ENCODE results near the gene GPC6. TPM values are rescaled to one million over a fixed set of nuclear protein-coding genes. Genes with fewer than 3 reads are reported as not detected.

The GPC6 gene
- total RNA-seq, 2 experiments from 2014 or later = not detected

DNA sequence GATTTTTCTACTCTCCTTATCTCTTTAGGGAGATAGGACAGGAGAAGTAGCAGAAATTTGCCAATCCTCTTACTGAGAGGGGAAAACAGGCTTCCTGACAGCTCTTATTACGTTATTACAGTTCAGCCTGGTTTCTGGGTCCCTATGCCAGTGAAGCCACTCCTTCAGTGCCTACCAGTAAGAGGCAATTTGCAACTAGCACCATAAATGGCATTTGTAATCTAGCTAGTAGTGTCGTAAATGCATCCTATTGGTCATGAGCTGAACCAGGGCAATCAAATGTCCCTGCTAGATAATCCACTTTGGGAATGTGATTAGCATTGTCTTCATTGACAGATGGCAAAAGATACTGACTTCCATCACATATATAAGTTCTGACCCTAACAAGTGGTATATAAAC lies 824.1 kb downstream of the GPC6 start:
- ChIA-PET POLR2A (interaction anchor here (0.7 kb wide), 1 partner anchor 44 kb away, joined by 3 read pairs; no protein-coding TSS in a partner anchor), CTCF (no interaction called here)

DNA sequence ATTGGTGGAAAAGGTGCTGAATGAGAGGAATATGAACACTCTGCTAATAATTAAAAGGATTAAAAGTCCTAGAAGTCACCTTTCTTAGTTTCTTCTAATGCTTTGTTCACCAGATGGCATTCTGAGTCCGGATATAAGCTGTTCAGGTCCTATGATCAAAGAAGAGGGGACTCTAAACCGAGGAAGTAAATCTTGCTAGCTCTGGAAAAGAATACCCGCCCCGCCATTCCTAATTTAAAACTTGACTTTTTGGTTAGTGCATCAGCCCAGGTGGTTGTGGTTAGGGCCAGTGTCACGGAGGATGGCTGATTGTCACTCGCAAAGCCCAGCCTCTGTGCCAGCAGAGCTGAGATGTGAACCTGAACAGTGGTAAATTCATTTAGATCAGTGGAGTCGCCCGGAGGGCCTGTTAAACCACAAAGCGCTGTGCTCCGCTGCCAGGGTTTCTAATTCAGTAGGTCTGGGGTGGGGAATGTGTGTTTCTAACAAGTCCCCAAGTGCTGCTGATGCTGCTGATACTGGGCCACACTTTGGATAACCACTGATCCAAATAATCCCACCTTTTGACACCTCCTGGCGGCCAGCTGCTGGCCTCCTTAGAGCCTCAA lies 827.5 kb downstream of the GPC6 start:
- ChIA-PET POLR2A (no interaction called here), CTCF (no interaction called here)

DNA sequence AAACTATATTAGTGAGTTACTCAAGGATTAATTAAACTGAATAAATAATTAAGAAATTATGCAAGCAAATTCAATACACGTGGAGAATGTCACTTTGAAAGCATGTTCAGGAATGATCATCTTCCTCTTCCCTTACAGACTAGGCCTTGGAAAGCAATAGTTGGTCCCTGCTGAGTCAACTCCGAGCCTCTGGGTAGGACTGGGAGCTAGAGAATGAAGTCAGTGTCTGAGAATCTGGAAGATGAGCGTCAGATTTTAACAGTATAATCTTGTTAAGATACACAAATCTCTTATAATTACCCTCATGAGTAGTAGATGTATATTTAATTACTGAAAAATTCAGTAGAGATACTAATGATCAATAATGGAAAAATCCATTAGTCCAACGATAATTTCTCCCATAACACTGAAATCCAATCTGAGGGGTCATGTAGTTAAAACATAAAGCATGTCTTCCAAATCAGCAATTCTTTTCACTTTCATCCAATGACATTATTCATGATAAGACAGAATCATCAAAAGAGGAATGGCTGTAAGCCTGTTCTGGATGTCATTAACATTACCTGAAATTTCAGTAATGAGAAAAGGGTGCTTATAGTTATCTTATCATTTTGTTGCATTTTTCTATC lies 829.9 kb downstream of the GPC6 start:
- ChIA-PET CTCF (no interaction called here), POLR2A (no interaction called here)

DNA sequence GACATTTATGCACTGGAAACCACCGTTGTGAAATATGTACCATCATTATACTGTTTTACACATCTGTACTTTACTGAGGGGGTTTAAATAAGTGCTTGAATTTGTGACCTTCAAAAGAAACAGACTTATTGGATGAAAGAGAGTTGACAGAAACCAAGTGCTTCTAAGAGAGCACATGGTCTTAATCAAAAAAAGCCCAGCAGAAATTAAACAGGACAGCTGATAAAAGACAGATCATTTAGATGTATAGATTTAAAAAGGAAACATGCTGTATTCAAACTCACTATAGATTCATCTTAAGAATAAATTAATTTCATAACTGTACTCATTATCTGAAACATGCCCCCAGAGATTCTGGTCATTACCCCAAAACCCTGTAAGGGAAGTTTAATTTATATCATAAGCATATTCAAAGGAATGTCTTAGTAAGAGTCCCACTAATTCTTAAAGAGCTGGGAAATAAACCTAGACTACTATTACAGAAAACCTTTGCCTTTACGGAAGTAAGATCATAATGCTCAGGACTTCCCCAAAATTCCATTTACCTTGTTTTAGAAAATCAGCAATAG lies 831.1 kb downstream of the GPC6 start:
- POLR2A ChIA-PET = interaction anchor here (0.6 kb wide), 1 partner anchor 906 kb away, joined by 3 read pairs; no protein-coding TSS in a partner anchor

DNA sequence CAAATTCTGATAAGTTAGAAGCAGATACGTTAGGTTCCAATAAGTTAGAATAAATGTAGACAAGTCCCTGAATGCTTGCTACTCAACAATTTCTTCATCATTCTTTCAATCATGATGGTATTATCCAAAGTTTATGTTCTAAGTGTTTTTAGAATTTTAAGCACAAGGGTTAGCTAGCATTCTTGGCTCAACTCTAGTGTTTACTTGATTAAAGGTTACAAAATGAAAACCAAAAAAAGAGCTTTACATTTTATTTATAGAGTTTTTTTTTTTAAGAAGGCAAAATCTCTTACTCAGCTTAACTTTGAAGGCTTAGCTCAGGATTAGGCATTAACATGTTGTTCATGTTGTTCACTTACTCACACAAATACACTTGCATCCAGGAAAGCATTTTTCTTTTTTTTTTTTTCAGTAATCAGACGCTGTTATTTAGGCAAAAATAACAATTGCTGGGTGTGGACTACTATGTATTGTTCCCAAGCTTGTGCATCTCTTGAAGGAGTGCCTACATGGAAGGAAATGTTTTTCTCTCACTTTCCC lies 832.3 kb downstream of the GPC6 start:
- ChIA-PET CTCF (no interaction called here), POLR2A (no interaction called here)

More for the DNA sequence above, 831.1 kb downstream of the GPC6 start:
- CTCF ChIA-PET = no interaction called here

DNA sequence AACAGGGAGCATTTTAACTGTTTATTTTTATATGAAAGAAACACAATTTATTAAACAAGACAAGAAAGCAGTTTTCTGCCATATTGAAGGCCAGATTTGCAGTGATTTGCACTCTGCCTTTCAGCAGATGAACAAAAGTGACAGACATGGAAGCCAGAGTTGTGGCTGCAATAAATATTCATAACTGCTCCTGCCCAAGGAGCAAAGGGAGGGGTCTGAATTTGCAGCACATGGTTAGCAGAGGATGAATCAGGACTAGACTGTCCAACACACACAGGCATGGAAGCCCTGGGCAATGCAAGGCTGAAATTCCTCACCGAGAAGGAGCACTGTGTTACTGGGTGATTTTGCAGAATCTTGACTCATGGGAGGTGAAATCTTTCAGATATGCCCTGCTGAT lies 834.7 kb downstream of the GPC6 start:
- ChIA-PET CTCF (no interaction called here), POLR2A (no interaction called here)

DNA sequence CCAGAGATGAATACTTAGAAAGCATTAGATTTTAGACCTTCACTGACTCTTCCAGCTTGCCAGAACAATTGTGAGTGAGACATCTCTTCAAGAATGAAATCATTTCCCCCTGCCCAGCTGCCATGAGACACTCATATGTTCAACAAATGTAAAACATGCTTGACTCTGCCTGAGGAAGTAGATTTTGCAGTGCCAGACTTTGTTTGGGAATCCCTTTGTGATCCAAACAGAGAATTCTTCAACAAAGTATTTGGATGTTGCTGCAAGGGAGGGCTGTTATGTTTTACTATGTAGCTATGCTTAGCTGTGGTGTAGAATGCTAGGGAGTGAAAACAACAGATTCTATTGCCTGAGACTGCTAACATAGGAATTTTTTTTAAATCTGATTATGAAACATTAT lies 836.5 kb downstream of the GPC6 start:
- ChIA-PET POLR2A (no interaction called here), CTCF (no interaction called here)

DNA sequence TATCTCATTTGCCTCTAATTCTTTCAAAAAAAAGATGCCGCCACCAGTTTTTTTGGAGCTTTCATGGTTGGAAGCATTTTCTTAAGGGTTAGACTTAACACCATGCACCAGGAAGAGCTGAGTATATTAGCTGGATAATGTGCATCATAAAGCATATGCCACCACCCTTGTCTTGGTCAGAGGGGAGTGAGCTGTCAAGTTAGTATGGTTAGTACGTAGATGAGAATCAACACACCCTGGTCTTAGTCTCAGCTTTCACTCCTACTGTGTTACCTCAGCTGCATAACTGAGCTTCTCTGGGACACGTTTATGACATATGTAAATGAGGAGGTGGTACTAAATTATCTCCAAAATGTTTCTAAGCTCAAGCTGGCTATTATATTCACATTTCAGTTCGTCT lies 837.2 kb downstream of the GPC6 start:
- ChIA-PET CTCF (no interaction called here), POLR2A (no interaction called here)

DNA sequence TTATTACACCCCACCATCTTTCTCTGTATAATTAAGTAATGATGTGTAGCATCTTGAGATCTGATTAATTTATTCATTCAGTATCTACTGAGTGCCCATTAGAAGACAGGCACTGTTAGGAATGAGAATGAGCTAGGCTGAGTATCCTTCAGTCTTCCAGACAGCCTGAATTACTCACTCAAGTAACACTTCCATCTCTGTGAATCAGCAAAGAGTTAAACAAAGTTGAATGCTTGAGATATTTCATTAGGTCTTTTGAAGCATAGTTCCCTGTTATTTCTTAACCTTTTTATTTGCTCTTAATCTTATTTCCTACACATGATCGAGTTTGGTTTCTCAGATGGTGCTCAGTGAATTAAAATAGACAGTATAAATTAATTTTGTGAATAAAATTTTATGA lies 839.1 kb downstream of the GPC6 start:
- CTCF ChIA-PET = no interaction called here
- POLR2A ChIA-PET = no interaction called here

DNA sequence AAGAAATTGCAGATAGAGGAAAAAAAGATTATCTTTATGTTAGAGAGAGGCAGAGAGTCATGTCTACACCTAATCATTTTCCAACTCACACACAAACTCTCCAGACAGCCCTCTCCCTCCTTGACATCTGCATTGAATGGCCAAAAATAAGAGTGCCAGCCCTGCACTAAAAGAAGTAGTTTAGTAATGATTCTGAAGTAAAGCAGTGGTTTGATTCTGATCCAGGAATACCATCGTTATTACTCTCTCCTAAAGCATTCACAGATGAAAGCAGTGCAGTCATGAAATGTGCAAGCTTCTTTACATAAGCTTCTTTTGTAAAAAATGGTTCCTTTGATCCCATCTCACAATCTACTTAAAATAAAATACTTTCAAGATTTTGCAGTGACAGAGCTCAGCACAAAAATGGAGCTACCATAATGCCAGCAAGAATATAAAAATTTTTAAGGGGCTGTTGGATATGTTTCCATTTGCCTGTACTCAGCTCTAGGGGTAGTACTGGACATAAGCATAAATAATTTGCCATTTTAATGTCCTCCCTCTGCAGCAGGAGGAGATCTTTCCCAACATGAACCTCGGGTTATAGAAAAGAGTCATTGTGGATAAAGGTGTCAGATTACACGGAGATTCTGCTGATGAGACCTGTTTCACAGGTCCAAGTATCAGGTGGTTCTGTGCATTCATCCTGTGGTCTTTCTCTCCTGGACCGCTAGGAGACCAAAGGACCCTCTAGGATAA lies 846.6 kb downstream of the GPC6 start:
- ChIA-PET CTCF (no interaction called here), POLR2A (no interaction called here)

DNA sequence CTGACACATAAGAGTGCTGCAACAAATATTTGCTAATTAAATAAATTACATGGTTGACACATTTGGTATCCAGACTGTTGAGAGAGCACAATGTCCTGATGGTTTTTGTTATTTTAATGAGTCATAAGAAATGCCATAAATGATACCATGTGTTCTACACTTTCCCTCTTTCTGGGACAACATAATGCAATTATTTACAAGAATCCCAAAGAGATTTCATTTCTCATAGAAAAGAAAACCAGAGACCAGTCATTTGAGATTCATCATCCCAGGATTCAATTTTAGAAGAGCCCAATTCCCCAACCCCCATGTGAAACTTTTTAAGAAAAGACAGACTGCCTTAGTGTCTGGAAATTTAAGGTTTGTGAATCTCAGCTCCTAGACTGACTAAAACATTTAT lies 853.3 kb downstream of the GPC6 start:
- ChIA-PET CTCF (no interaction called here), POLR2A (no interaction called here)

DNA sequence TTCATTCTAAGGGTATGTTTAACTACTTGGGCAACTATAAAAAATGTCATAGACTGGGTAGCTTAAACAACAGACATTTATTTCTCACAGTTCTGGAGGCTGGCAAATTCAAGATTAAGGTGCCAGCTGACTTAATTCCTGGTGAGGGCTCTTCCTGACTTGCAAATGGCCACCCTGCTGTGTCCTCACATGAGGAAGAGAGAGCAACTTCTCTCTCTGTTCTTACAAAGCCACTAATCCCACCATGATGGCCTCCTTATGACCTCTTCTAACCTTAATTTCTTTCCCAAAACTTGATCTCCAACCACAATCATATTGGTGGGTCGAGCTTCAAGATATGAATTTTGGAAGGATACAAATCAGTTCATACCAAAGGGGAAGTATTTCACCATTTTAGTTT lies 853.9 kb downstream of the GPC6 start:
- CTCF ChIA-PET = no interaction called here

DNA sequence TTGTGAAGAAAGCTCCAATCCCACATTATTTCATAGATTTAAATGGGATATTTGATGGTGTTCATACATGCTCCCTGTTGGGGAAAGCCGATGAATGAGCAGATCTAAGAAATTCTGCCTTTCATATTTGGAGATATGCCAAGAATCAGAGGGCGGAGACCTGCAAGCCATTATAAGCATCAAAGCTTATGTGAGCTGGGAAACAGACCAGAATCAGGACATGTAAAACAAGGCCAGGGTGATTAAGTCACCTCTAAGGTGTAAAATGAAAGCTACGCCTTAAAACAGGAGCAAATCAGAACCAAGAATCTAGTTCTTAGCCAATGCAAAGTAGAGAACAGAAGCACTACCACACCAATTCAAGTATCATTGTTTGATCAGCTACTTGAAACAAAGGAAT lies 860.5 kb downstream of the GPC6 start:
- CTCF ChIA-PET = no interaction called here
- POLR2A ChIA-PET = no interaction called here

More for the DNA sequence above, 853.9 kb downstream of the GPC6 start:
- POLR2A ChIA-PET = no interaction called here

DNA sequence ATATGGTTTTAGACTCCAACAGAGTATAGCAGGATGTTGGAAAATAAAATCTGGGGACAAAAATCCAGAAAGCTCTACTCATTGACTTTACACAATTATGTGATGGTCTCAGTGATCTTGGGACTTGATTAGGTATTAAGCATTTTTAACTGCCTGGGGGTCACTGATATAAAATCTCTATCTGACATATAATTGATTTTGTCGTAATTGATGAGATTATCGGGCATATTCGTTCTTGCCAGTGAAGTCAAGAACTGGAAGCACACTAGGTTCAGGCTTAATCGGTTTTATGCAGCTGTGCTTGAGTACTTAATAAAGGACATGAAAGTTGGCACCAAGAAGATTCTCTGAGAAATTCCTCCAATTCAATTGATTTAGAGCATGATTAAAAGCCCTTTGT lies 862.1 kb downstream of the GPC6 start:
- ChIA-PET CTCF (no interaction called here), POLR2A (no interaction called here)

DNA sequence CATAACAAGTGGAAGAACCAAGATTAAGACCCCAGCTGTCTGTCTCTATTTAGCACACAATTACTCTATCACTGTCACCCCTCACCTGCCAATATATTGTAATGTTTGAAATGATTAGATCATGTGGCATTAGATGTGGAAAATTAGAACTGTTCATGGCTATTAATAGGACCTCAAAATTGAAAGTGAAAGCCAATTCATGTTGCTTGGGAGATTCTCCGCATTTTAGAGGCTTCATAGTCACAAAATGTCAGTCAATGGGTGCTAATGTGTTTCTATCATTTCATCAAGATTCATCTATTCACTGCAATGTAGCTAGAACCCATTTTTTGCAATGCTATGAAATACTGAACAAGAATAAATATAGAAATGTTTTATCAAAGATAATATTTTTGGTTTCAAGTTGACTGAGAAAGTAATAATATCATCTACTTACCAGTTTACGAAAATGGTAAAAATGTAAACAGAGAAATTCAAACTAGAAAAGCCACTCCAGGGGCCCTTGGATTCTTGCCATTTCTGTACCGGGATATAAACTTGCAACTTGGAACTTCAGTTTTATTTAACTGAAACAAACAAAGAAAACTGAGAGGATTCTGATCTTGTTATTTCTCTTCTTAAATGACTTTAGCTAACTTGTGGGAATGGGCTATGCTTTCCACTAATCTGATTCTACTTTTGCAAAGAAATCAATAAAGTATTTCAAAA lies 864.3 kb downstream of the GPC6 start:
- CTCF ChIA-PET = no interaction called here
- POLR2A ChIA-PET = no interaction called here

DNA sequence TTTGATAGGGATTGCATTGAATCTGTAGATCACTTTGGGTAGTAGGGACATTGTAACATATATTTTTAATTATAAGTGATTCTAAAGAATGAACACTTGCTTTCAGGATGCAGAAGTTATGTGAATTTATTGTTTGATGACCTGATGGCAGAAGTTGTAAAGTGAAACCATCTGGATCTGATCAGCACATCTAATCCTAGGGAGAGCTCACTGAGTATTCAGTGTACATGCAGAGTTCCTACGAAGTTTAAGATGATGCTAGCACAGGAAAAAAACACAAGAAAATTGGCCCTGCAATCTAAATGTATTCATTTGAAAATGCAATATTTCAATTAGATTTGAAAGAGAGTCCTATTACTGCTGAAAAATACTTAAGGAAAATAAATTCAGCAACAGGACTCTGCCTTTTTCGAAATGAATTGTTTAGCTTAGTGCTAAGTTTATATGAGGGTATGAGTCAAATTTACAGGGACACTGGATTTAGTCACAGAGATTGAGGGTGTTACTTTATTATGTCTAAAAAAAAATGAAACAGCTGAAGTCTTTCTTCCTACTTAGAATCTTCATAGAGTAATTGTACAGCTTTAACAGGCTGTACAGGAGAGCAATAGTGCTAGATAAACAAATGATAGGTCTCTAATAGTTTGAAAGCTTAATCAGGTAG lies 867.2 kb downstream of the GPC6 start:
- CTCF ChIA-PET = no interaction called here
- POLR2A ChIA-PET = no interaction called here

DNA sequence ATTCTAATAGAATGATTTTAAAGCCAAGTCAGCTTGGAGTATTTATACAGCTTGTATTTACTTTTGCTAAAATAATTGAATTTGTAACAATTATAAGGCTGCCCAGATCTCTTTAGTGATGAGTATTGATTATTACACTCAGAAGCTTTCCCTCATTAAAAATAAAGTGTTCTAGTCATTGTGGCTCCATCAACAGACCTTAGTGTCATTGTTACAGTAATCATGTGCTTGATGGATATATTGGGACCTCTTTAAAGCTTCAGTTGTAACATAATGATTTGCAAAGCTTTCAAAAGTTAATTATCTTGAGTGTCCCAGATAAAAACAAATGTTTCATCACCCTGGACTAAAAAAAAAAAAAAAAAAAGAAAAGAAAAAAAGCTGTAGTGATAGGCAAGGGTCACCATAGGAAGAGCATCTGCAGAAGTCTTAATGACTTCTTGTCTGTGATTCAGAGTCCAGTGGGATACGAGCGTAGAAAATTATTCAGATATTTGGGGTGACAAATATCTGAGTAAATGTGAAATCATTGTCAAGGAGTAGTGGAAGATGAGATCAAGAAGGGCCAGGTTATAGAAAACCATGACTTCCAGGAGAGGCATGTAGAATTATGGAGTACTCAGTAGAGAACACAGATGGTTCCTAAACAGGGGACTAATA lies 883.2 kb downstream of the GPC6 start:
- POLR2A ChIA-PET = no interaction called here

DNA sequence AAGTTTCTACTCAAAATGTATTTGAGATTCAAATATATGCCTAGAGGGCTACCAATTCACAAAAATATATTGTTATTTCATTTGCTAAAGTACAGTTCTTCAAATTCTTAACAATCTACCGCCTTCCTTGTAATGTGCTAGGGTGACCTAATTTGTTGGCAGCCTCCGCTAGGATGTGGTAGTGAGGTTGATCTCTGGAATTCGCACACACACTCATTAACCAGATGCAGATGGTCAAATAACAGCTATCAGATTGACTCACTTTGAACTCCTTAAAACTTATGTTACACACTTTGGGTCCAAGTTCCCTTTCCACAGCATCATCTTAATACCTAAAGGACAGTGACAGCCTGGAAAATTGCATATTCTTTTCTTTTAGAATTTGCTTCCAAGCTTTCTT lies 885.6 kb downstream of the GPC6 start:
- ChIA-PET POLR2A (no interaction called here), CTCF (no interaction called here)

More for the DNA sequence above, 883.2 kb downstream of the GPC6 start:
- CTCF ChIA-PET = no interaction called here

DNA sequence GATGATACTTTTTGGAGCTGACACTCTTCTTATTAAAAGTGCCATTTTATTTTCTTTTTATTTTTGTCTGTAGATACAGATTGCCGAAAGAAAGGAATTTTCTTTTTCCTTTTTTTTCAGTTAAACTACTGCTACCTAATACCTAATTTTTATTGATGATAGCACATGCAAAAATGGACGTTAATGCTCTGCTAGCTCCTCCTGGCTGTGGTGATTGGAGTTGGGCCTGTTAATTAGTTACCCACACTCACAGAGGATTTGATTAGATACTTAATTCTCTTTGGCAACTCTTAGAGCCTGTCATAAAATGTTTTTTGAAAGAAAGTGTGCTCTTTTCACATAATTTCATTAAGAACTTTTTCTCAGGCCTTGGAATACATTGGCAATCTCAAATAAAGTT lies 886.1 kb downstream of the GPC6 start:
- ChIA-PET POLR2A (no interaction called here), CTCF (no interaction called here)
